HUES48 (cell line): ENCODE measurements around the gene ZNF48.

Experiments
- H3K27ac ChIP-seq: one replicate; pipeline ENCODE4 v1.7.0; 2013; ENCODE audit warnings: low read depth, low read length, inconsistent platforms
- H3K27me3 ChIP-seq: 2 replicates; pipeline ENCODE4 v1.6.1; 2013; ENCODE audit warnings: mild to moderate bottlenecking, low read length; ENCODE audit not compliant: control insufficient read depth, insufficient read depth
- H3K36me3 ChIP-seq: 2 replicates; pipeline ENCODE4 v1.6.1; 2013; ENCODE audit warnings: low read length; ENCODE audit not compliant: control insufficient read depth, insufficient read depth
- H3K4me1 ChIP-seq: 2 replicates; pipeline ENCODE4 v1.6.1; 2013; ENCODE audit warnings: mild to moderate bottlenecking, low read length; ENCODE audit not compliant: control insufficient read depth, insufficient read depth
- H3K4me3 ChIP-seq: 2 replicates; pipeline ENCODE4 v1.5.1; 2013; ENCODE audit warnings: mild to moderate bottlenecking, low read depth, low read length
- H3K9ac ChIP-seq: 2 replicates; pipeline ENCODE4 v1.6.1; 2013; ENCODE audit warnings: mild to moderate bottlenecking, low read depth, low read length, moderate library complexity
- H3K9me3 ChIP-seq: 2 replicates; pipeline ENCODE4 v1.6.1; 2013; ENCODE audit warnings: low read length; ENCODE audit not compliant: control insufficient read depth, insufficient read depth

The ZNF48 gene

DNA sequence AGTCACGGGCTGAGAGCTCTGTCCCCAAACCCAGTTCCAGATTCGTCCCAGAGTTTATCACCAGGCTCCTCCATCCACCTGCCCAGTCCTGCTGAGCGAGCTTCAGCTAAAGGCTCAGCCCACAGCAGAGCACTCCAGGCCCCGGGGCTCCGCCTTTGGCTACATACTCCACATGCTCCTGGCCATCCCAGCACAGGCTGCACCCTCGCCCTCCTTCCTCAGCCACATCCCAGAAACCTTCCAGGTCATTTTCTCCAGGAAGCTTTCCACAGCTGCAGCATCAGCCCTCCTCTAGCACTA lies 35.4 kb upstream of the ZNF48 start:
- H3K27ac ChIP-seq, result no peak overlapping the region
- H3K27me3 ChIP-seq, result no peaks in the 10 kb centered on the region
- no peaks in the 10 kb centered on the region for H3K9me3 ChIP-seq
- H3K36me3 ChIP-seq, result peaks cover 24% of the 10 kb centered on the region
- H3K4me3 ChIP-seq, result no peak overlapping the region
- peaks cover 7% of the 10 kb centered on the region; the same call in 1 of the 2 replicates for H3K4me1 ChIP-seq
- H3K9ac ChIP-seq, result no peak overlapping the region

DNA sequence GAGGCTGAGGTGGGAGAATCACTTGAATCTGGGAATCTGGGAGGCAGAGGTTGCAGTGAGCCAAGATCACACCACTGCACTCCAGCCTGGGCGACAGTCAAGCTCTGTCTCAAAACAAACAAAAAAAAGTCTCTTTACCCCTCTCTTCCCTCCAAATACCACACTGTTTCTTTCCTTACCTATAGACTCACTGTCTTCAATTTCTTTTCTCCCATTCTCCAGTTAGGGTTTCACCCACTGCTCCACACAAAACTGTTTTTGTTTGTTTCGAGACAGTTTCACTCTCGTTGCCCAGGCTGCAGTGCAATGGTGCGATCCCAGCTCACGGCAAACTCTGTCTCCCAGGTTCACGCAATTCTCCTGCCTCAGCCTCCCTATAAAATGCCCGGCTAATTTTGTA lies 34.0 kb upstream of the ZNF48 start:
- Histone ChIP-seq H3K27me3 (no peaks in the 10 kb centered on the region), H3K4me3 (no peak overlapping the region), H3K27ac (no peak overlapping the region), H3K9me3 (no peaks in the 10 kb centered on the region), H3K4me1 (peaks cover 6% of the 10 kb centered on the region; the same call in 1 of the 2 replicates), H3K36me3 (peaks cover 29% of the 10 kb centered on the region), H3K9ac (no peak overlapping the region)

- H3K27ac ChIP-seq, result no peak overlapping the region
- H3K4me1 ChIP-seq, result peaks cover 11% of the 10 kb centered on the region; the same call in 1 of the 2 replicates
- no peaks in the 10 kb centered on the region for H3K27me3 ChIP-seq
- H3K9me3 ChIP-seq, result no peaks in the 10 kb centered on the region
- no peak overlapping the region for H3K9ac ChIP-seq
- peaks cover 11% of the 10 kb centered on the region for H3K36me3 ChIP-seq
- H3K4me3 ChIP-seq, result no peak overlapping the region
Observed at GRCh38 chr16:30365200-30365599, 30.0 kb upstream of the ZNF48 start.

- H3K9ac ChIP-seq, result no peak overlapping the region
- H3K27ac ChIP-seq, result no peak overlapping the region
Observed at GRCh38 chr16:30366511-30366910, 28.7 kb upstream of the ZNF48 start.

GRCh38 chr16:30367349-30368009 lies 27.7 kb upstream of the ZNF48 start:
- Histone ChIP-seq H3K27me3 (no peaks in the 10 kb centered on the region), H3K9ac (no peak overlapping the region), H3K27ac (no peak overlapping the region), H3K36me3 (peaks cover 8% of the 10 kb centered on the region; the same call in 1 of the 2 replicates), H3K4me1 (peaks cover 11% of the 10 kb centered on the region; the same call in 1 of the 2 replicates), H3K9me3 (no peaks in the 10 kb centered on the region), H3K4me3 (no peak overlapping the region)

More at GRCh38 chr16:30366511-30366910, 28.7 kb upstream of the ZNF48 start:
- peaks cover 11% of the 10 kb centered on the region; the same call in 1 of the 2 replicates for H3K4me1 ChIP-seq
- H3K9me3 ChIP-seq, result no peaks in the 10 kb centered on the region
- H3K36me3 ChIP-seq, result peaks cover 11% of the 10 kb centered on the region
- no peaks in the 10 kb centered on the region for H3K27me3 ChIP-seq
- H3K4me3 ChIP-seq, result no peak overlapping the region

GRCh38 chr16:30368122-30368791 lies 27.0 kb upstream of the ZNF48 start:
- peak overlapping the region; percentile 63 for H3K4me3 ChIP-seq
- peaks cover 11% of the 10 kb centered on the region; the same call in 1 of the 2 replicates for H3K4me1 ChIP-seq
- peaks cover 8% of the 10 kb centered on the region; the same call in 1 of the 2 replicates for H3K36me3 ChIP-seq
- H3K27me3 ChIP-seq, result no peaks in the 10 kb centered on the region
- H3K9me3 ChIP-seq, result no peaks in the 10 kb centered on the region
- no peak overlapping the region for H3K9ac ChIP-seq
- H3K27ac ChIP-seq, result no peak overlapping the region

- H3K9me3 ChIP-seq, result no peaks in the 10 kb centered on the region
- no peak overlapping the region for H3K27ac ChIP-seq
- no peaks in the 10 kb centered on the region for H3K27me3 ChIP-seq
- H3K9ac ChIP-seq, result no peak overlapping the region
- peaks cover 8% of the 10 kb centered on the region; the same call in 1 of the 2 replicates for H3K36me3 ChIP-seq
- H3K4me1 ChIP-seq, result peaks cover 11% of the 10 kb centered on the region; the same call in 1 of the 2 replicates
- peak overlapping the region; percentile 63 for H3K4me3 ChIP-seq
Observed at GRCh38 chr16:30368792-30369090, 26.5 kb upstream of the ZNF48 start.

DNA sequence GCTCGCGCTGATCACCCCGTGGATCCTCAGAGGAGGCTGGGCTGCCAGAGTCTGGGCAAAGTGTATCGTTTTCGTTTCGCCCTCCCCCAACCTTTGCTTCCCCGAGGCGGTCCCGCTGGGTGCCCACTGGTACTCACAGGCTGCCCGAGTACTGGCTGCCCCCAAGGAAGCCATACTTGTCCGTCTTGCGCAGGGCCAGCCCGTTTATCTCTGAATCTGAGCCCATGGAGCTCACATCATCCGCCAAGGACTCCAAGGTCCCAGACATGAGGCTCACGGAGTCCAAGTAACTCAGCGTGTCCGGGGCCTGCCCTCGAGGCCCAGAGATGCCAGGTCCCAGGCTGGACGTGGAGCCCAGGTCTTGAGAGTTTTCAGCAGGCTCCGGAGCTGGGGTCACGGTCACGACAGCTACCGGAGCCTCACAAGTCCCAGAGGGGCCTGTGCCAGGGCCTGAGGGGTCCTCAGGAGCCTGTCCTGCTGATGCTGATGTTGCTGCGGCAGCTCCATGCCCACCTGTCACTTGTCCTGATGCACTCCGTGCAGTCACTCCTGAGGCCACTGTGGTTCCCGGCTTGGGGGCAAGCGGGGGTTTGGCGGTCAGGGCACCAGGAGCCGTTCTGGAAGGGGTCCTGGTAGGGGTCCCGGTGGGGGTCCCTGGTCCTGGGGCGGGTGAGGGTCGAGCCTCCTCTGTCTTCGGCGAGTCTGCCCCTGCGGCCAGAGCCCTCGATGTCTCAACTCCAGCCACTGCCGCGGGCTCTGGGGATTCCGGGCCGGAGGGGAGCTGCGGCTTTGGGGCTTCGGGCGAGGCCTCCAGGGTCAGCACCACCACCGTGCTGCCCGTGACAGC lies 25.9 kb upstream of the ZNF48 start:
- Histone ChIP-seq H3K4me1 (peaks cover 11% of the 10 kb centered on the region; the same call in 1 of the 2 replicates), H3K27ac (peak overlapping the region; percentile 44), H3K27me3 (no peaks in the 10 kb centered on the region), H3K4me3 (peak overlapping the region; percentile 63), H3K9ac (no peak overlapping the region; the same call in 1 of the 2 replicates), H3K9me3 (no peaks in the 10 kb centered on the region), H3K36me3 (peaks cover 8% of the 10 kb centered on the region; the same call in 1 of the 2 replicates)

GRCh38 chr16:30369938-30370455 lies 25.2 kb upstream of the ZNF48 start:
- Histone ChIP-seq H3K4me3 (peak overlapping the region; percentile 63), H3K4me1 (peaks cover 11% of the 10 kb centered on the region; the same call in 1 of the 2 replicates), H3K27ac (peak overlapping the region; percentile 44), H3K9ac (no peak overlapping the region; the same call in 1 of the 2 replicates), H3K36me3 (peaks cover 8% of the 10 kb centered on the region; the same call in 1 of the 2 replicates), H3K9me3 (no peaks in the 10 kb centered on the region), H3K27me3 (no peaks in the 10 kb centered on the region)

DNA sequence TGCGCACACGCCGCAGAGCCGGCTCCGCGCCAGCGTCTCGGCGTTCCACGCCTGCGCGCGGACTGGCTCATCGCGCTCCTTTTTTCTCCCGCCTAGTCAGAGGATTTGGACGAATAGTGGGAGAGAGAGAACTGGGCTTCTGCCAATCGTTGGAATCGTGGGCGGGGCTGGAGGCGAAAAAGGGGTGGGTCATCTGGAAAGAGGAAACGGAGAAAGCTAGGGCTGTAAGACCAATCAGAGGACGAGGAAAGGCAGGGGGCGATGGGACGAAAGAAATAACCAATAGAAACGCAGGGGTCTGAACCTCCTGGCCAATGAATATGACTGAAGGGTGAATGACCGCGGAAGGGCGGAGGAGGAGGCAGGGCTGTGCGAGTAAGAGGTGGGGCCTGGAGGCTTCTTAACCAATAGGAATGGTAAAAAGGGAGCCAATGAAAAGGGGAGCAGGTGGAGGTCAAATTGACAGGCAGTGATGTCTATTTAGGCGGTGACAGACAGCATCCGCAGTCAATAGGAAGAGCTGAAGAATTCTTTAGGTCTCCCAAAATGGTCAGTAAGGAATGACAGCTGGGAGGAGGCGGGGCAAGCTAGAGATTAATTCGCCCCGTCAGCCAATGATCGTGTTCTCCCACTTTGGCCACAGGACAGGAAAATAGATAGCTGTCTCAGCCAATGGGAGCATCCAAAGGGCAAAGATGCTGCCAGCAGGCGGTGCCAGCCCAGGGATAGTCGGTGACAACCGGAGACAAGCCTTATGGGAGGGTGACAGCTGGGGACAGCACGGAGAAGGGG lies 24.6 kb upstream of the ZNF48 start, which contains the start of gene TBC1D10B:
Gene TBC1D10B (minus strand): TSS at position 39 of the 792 bp plus-strand sequence. CDS start 311 bp downstream, outside the sequence.
- Histone ChIP-seq H3K4me1 (peaks cover 11% of the 10 kb centered on the region; the same call in 1 of the 2 replicates), H3K27me3 (no peaks in the 10 kb centered on the region), H3K9ac (no peak within 1 kb of the TSS; the same call in 1 of the 2 replicates), H3K4me3 (peak within 1 kb of the TSS; percentile 65), H3K9me3 (no peaks in the 10 kb centered on the region), H3K27ac (peak within 1 kb of the TSS; percentile 57), H3K36me3 (peaks cover 4% of the 10 kb centered on the region; the same call in 1 of the 2 replicates)
